Activated T-helper 9 cell treated with anti-CD3 and anti-CD28 coated beads, Interleukin-2, amount 50 U/mL, for 16 hours (primary cell): ENCODE results near the gene FUS.
"Not testable (repeated sequence)": the region's sequence is repeated elsewhere in the genome, so short reads cannot be mapped to it uniquely, and the experiment has no call there.

ENCODE experiments used
- DNase-seq: peaks from one replicate; pipeline ENCODE4 v3.0.0-alpha.2; 2020; ENCODE audit warnings: low read depth

Gene FUS

GRCh38 chr16:31179747-31180459, at the start of gene FUS:
FUS (plus strand) TSS chr16:31180139; CDS start chr16:31180215, 76 bp downstream.
- peak; percentile 85 for DNase-seq

- DNase-seq = no peak
Measured at GRCh38 chr16:31130336-31130891, 49.5 kb upstream of the FUS start.

- DNase-seq = no peak
Measured at GRCh38 chr16:31130899-31131298, 49.0 kb upstream of the FUS start.

DNA sequence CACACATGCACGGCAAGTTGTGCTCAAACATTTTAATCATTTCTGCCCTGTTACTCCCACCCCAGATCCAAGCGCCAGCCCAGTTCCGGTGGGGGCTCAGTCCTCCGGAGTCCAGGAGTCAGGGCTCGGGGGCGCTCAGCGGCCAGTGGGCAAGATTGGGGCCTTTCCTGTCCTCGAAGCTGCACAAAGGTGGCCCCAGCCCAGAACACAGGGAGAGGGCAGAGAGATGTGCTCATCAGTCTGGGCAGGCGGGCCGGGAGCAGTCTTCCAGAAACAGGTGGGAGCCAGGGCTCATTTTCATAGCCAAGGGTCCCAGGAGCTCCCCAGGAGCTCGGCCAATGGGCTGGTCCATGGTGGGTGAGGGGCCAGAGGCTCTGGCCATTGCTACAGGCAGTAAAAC, 48.5 kb upstream of the FUS start:
- DNase-seq = no peak

- DNase-seq = no peak
Measured at GRCh38 chr16:31131841-31132271, 48.1 kb upstream of the FUS start.

GRCh38 chr16:31132303-31132979, 47.5 kb upstream of the FUS start:
- DNase-seq = no peak

DNA sequence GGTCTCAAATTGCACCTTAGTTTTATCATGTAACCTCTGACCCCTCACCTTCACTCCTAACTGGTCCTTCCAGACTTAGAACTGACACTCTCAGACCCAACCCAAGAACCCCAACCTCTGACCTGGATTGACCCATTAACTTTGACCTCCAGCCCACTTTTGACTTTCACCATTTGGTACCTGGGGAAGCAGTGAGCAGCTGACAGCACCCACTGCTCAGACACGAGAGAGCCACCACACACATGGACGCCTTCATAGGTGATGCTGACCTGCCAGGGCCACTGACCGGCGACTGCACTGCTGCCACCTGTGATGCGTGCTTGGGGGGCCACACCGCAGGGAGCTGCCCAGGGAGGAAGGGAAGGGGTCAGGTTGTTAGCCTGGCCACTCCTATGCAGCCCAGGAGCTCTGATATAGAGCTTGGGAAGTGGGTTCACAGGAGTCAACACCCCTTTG, 46.9 kb upstream of the FUS start:
- no peak for DNase-seq

DNA sequence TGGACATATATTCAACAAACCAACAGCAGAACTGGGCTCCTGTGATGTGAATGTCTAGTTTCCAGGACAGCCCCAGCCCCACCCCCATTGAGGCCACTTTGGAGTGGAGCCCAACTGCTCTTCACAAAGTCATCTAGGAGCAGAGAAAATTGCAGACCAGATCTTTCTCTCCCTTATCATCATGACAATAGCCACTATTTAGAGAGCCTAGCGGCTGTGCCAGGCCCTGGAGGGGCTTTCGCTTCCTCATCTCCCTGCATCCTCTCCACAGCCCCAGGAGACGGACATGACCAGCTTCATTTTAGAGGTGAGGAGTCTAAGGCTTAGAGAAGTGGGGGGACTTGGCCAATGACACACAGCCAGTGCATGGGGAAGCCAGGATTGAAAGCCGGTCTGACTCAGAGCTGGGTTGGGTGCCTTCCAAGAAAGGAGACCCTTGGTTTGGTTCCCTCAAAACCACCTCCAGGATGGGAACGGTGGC, 45.8 kb upstream of the FUS start:
- DNase-seq = no peak

- no peak for DNase-seq
Measured at GRCh38 chr16:31134625-31135534, 45.1 kb upstream of the FUS start.

- DNase-seq = no peak
Measured at GRCh38 chr16:31135535-31136286, 44.2 kb upstream of the FUS start, which contains the start of gene PRSS8. PRSS8 (minus strand) TSS chr16:31135727; CDS start chr16:31135498, 229 bp downstream.

DNA sequence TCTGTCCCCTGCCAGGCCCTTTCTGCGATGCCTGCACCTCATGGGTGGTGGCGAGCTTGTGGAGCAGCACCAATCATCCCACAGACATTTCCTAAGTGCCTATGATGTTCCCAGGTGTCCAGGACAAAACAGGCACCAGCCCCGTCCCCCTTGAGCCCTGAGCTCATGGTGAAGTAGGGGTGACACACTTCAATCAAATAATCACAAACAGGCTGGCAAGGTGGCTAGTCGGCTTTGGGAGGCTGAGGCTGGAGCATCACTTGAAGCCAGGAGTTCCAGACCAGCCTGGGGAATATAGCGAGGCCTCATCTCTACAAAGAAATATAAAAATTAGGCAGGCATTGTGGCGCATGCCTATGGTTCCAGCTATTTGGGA, 43.7 kb upstream of the FUS start:
- no peak for DNase-seq

DNA sequence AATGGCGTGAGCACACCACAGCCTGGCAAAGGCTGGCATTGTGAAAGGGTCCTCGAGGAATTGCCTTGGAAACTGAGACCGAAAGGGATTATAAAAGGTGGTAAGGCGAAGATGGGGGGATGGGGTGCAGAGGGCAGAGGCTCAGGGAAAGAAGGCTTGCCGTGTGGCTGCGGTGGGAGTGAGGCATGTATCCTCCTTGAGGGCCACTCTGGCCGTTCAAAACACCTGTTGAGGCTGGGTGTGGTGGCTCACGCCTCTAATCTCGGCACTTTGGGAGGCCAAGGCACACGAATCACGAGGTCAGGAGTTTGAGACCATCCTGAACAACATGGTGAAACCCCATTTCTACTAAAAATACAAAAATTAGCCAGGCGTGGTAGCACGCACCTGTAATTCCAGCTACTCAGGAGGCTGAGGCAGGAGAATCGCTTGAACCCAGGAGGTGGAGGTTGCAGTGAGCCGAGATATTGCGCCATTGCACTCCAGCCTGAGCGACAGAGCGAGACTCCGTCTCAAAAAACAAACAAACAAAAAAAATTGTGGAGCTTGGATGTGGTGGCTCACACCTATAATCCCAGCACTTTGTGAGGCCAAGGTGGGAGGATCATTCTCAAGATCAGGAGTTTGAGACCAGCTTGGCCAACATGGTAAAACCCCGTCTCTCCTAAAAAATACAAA, 43.0 kb upstream of the FUS start:
- DNase-seq = not testable (repeated sequence)

GRCh38 chr16:31138621-31139578, 41.0 kb upstream of the FUS start:
- DNase-seq = no peak

DNA sequence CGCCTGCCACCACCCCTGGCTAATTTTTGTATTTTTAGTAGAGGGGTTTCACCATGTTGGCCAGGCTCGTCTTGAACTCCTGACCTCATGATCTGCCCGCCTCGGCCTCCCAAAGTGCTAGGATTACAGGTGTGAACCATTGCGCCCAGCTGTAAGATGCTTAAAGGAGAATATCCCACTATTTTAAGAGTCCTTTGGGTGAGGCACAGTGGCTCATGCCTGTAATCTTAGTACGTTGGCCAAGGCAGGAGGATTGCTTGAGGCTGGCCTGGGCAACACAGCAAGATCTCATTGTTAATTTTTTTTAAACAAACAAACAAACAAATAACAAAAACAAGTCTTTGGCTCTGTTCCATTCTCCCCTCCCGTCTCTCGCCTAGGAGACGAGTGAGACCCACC, 38.9 kb upstream of the FUS start:
- DNase-seq = not testable (repeated sequence)

DNA sequence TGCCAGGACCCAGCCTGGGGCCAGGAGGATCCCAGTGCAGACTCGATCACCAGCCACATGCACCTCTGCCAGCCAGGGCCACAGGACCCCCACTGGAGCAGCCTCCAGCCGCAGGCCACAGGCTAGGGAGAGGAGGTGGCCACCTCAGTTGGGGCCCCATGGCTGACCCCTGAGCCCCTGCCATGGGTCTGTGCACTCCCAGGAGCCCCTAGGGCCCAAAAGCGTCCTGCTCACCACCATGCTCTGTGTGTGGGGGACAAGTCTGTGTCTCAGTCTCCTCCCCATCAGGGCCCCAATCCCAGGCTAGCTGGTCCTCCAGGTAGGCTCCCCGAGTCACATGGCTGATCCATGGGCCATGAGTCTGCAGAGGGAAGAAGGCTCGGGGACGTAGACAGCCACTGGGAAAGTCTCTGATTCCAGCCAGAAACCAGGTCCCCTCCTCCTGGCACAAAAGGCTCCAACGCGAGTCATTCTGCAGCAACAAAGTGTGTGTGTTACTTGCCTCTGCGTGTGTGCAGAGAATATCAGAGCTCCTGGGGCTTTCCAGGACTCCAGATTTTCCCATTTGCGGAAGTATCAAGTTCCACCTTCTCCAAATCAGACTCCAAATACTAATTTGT, 38.3 kb upstream of the FUS start:
- DNase-seq = no peak

GRCh38 chr16:31142109-31143010, 37.6 kb upstream of the FUS start:
- DNase-seq = peak; percentile 95

DNA sequence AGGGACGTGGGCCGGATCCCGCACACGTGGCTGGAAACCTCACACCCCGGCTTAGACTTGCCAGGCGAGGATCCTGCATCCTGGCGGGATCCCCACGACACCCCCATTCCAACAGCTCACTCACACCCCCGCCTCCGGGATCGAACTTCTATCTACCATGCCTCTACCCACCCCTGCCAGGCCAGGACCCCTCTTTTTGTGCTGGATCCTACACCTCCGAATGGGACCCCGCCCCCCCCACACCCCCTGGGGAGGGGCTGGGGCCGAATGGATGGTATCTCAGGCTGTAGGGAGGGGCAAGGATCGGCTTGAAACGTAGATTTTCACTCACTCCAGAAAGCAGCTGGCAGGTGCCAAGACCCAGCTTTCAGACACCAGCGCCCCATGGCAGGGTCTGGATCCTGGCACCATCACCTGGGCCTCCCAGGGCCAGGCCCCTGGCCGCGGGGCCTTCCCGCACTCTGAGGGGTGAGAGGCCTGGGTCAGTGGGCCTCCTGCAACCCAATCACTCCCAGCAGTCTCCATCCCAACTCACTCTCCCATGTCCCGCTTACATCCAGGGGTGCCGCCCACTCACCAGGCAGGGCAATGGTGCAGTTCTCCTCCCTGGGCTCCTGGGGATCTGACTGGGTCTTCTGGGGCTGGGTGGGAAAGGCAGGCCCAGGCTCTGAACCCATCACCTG, 36.8 kb upstream of the FUS start:
- no peak for DNase-seq
